Panc1 (cell line): ENCODE data around the gene FGD4. TPM values are rescaled to one million over a fixed set of nuclear protein-coding genes. Genes with fewer than 3 reads are reported as not detected.
A peak's percentile ranks its signal among the peaks of the same experiment; 100 is the strongest.

ENCODE experiments used
- ATAC-seq: fragments of 200-7000 bp; cut with Tn5 transposase; 2 replicates; pipeline ENCODE4 v1.9.1; 2020; ENCODE audit warnings: mild to moderate bottlenecking, moderate library complexity
- BruUV-seq: library from RNA; stranded (reverse); fragments of 400-500 nt; replicated peaks from 2 replicates; lab custom pipeline; 2021; lab: Mats Ljungman, UMichigan
- CTCF ChIA-PET: fragments of 300-600 bp; sonication (Branson Sonifier 250); formaldehyde crosslinking; loops from one replicate; lab custom pipeline; 2022; ENCODE audit warnings: antibody characterized with exemption; lab: Charles Lee
- POLR2A ChIA-PET: fragments of 300-600 bp; sonication (Branson Sonifier 250); formaldehyde crosslinking; loops from one replicate; lab custom pipeline; 2022; ENCODE audit warnings: antibody characterized with exemption; lab: Charles Lee
- DNase-seq: peaks from one replicate; pipeline ENCODE4 v3.0.0-alpha.2; 2010; ENCODE audit warnings: low read depth, low spot score
- H3K27ac ChIP-seq: 2 replicates; pipeline ENCODE4 v1.5.1; 2011; ENCODE audit warnings: mild to moderate bottlenecking, low read length, inconsistent platforms
- H3K27me3 ChIP-seq: fragments of 200-500 bp; sonication (Bioruptor generic); 2 replicates; pipeline ENCODE4 v1.6.0; 2014; ENCODE audit warnings: low read length, inconsistent platforms; ENCODE audit not compliant: control insufficient read depth, insufficient read depth
- H3K36me3 ChIP-seq: fragments of 200-500 bp; sonication (Bioruptor generic); 2 replicates; pipeline ENCODE4 v1.5.1; 2014; ENCODE audit warnings: inconsistent platforms, mild to moderate bottlenecking, low read length, moderate library complexity; ENCODE audit not compliant: control insufficient read depth, insufficient read depth
- H3K4me1 ChIP-seq: 2 replicates; pipeline ENCODE4 v1.5.1; 2011; ENCODE audit warnings: inconsistent platforms, mild to moderate bottlenecking, low read length, moderate library complexity; ENCODE audit not compliant: control insufficient read depth, insufficient read depth
- H3K4me3 ChIP-seq, 2 experiments: 2 replicates each; pipeline ENCODE4 v1.5.1; 2011 to 2012; ENCODE audit warnings: low read depth in 2 of 2, low read length in 2 of 2, mild to moderate bottlenecking in 2 of 2, inconsistent platforms in 1 of 2, moderate library complexity in 1 of 2
- H3K9me3 ChIP-seq: fragments of 200-500 bp; sonication (Bioruptor generic); 2 replicates; pipeline ENCODE4 v1.5.1; 2014; ENCODE audit warnings: low read depth, mild to moderate bottlenecking, inconsistent platforms, low read length, moderate library complexity; ENCODE audit not compliant: control insufficient read depth, insufficient read depth
- POLR2AphosphoS5 ChIP-seq: IDR thresholded peaks from 2 replicates; pipeline ENCODE4 v1.6.1; 2012; ENCODE audit warnings: mild to moderate bottlenecking, low read depth, low read length, moderate library complexity
- SIN3A ChIP-seq: IDR thresholded peaks from 2 replicates; pipeline ENCODE4 v1.6.1; 2012; ENCODE audit warnings: low read depth, mild to moderate bottlenecking, low read length, moderate library complexity, borderline replicate concordance; ENCODE audit not compliant: insufficient read depth
- TCF7L2 ChIP-seq: IDR thresholded peaks from 2 replicates; pipeline ENCODE4 v1.6.1; 2011; ENCODE audit warnings: mild to moderate bottlenecking, low read depth, low read length, inconsistent platforms
- in situ Hi-C: cut with HindIII; loops from 2 replicates; pipeline ENCODE4 v1.10.0; 2016; ENCODE audit warnings: low sequenced_read_pairs, low pct_unique_long_range_greater_than_20kb
- intact Hi-C: fragments of 100-400 bp; cut with micrococcal nuclease; formaldehyde crosslinking; loops from one replicate; pipeline ENCODE4 v1.10.0; 2022; ENCODE audit not compliant: unreplicated experiment
- total RNA-seq: library from RNA; stranded (reverse); gene quantifications from one replicate; pipeline ENCODE4 v1.2.1, GENCODE V29; 2021; ENCODE audit not compliant: unreplicated experiment
- TF ChIP-seq, protein P1 (sequence below), 2 experiments: IDR thresholded peaks; 2 replicates each; pipeline ENCODE4 v1.6.1; 2011 to 2012; ENCODE audit warnings: low read depth in 2 of 2, control low read depth in 1 of 2, low read length in 1 of 2, mild to moderate bottlenecking in 1 of 2, moderate library complexity in 1 of 2; ENCODE audit not compliant: insufficient read depth in 1 of 2
- TF ChIP-seq, protein P2 (sequence below): fragments of 450-650 bp; IDR thresholded peaks from 2 replicates; pipeline ENCODE4 v1.5.1; 2017; ENCODE audit warnings: mild to moderate bottlenecking

The FGD4 gene
- total RNA-seq, 1 experiment from 2014 or later: 5.0 TPM

DNA sequence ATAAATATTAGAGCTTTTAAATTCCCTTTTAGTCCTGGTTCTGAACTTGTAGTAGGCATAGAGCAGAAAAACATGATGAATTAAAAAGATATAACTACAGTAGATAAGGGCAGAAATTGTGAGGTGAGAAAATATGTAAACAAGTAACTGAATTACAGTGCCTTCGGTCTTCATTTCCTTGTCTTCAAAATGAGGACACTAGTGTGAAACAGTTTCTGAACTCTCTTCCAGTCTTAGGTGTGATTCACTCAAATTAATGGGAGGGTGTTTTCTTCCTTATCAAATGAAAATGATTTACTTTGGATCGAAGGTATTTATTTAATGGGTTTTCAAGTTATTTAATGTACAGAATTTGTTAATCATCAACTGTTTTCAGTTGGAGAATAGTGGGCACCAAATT, 1.5 kb downstream of the FGD4 start:
- Histone ChIP-seq H3K4me3 (peak overlapping the region in 1 of 2 experiments; percentile 69; a peak in 2 of 4 replicates), H3K27ac (peak overlapping the region; percentile 72; the same call in 1 of the 2 replicates), H3K36me3 (no peaks in the 10 kb centered on the region; the same call in 1 of the 2 replicates), H3K4me1 (peaks cover 7% of the 10 kb centered on the region), H3K9me3 (no peaks in the 10 kb centered on the region), H3K27me3 (0 out of 2 replicates have a peak, but pooled peaks cover 4% of the 10 kb centered on the region)
- DNase-seq (no peak), ATAC-seq (no peak)
- no TSS peak for BruUV-seq
- ChIA-PET CTCF (interaction anchor here (0.6 to 1.3 kb wide), 3 partner anchors 15 to 78 kb away, joined by 3 to 5 read pairs (median 3); no protein-coding TSS in a partner anchor), POLR2A (interaction anchor here (0.6 to 0.8 kb wide), 2 partner anchors 11 to 151 kb away, joined by 3 to 8 read pairs; no protein-coding TSS in a partner anchor)
- intact Hi-C loops: no loop called here
- in situ Hi-C loops: no loop called here
- TF ChIP-seq, protein P1, sequence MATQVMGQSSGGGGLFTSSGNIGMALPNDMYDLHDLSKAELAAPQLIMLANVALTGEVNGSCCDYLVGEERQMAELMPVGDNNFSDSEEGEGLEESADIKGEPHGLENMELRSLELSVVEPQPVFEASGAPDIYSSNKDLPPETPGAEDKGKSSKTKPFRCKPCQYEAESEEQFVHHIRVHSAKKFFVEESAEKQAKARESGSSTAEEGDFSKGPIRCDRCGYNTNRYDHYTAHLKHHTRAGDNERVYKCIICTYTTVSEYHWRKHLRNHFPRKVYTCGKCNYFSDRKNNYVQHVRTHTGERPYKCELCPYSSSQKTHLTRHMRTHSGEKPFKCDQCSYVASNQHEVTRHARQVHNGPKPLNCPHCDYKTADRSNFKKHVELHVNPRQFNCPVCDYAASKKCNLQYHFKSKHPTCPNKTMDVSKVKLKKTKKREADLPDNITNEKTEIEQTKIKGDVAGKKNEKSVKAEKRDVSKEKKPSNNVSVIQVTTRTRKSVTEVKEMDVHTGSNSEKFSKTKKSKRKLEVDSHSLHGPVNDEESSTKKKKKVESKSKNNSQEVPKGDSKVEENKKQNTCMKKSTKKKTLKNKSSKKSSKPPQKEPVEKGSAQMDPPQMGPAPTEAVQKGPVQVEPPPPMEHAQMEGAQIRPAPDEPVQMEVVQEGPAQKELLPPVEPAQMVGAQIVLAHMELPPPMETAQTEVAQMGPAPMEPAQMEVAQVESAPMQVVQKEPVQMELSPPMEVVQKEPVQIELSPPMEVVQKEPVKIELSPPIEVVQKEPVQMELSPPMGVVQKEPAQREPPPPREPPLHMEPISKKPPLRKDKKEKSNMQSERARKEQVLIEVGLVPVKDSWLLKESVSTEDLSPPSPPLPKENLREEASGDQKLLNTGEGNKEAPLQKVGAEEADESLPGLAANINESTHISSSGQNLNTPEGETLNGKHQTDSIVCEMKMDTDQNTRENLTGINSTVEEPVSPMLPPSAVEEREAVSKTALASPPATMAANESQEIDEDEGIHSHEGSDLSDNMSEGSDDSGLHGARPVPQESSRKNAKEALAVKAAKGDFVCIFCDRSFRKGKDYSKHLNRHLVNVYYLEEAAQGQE (IDR thresholded peaks at IDR 0.05; ENCODE audit: insufficient read depth in 1 of 2, low read depth in 2 of 2, low read length in 1 of 2): no peak
- TF ChIP-seq SIN3A (no peak), TCF7L2 (no peak), POLR2AphosphoS5 (no peak)
- TF ChIP-seq, protein P2, sequence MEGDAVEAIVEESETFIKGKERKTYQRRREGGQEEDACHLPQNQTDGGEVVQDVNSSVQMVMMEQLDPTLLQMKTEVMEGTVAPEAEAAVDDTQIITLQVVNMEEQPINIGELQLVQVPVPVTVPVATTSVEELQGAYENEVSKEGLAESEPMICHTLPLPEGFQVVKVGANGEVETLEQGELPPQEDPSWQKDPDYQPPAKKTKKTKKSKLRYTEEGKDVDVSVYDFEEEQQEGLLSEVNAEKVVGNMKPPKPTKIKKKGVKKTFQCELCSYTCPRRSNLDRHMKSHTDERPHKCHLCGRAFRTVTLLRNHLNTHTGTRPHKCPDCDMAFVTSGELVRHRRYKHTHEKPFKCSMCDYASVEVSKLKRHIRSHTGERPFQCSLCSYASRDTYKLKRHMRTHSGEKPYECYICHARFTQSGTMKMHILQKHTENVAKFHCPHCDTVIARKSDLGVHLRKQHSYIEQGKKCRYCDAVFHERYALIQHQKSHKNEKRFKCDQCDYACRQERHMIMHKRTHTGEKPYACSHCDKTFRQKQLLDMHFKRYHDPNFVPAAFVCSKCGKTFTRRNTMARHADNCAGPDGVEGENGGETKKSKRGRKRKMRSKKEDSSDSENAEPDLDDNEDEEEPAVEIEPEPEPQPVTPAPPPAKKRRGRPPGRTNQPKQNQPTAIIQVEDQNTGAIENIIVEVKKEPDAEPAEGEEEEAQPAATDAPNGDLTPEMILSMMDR: no peak

DNA sequence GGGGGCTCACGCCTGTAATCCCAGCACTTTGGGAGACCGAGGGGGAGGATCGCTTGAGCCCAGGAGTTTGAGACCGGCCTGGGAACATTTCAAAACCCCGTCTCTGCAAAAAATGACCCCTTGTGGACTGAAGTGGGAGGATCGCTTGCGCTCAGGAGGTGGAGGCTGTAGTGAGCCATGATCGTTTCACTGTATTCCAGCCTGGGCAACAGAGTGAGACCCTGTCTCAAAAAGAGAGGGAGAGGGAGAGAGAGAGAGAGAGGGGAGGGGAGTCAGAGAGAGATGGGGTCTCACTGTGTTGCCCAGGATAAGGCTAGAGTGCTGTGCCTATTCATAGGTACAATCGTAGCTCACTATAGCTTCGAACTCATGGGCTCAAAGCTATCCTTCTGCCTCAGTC, 2.8 kb downstream of the FGD4 start:
- TF ChIP-seq TCF7L2 (no peak), SIN3A (no peak), POLR2AphosphoS5 (no peak)
- TF ChIP-seq, protein P2: no peak
- TF ChIP-seq, protein P1 (IDR thresholded peaks at IDR 0.05; ENCODE audit: insufficient read depth in 1 of 2, low read depth in 2 of 2, low read length in 1 of 2): no peak
- H3K36me3 ChIP-seq: no peaks in the 10 kb centered on the region; the same call in 1 of the 2 replicates
- intact Hi-C loops (no loop called here), in situ Hi-C loops (no loop called here)
- POLR2A ChIA-PET: interaction anchor here (0.6 kb wide), 1 partner anchor 8 kb away, joined by 3 read pairs; no protein-coding TSS in a partner anchor
- no TSS peak for BruUV-seq
- no peak overlapping the region for H3K27ac ChIP-seq
- H3K27me3 ChIP-seq: 0 out of 2 replicates have a peak, but pooled peaks cover 4% of the 10 kb centered on the region
- H3K9me3 ChIP-seq: no peaks in the 10 kb centered on the region
- peaks cover 7% of the 10 kb centered on the region for H3K4me1 ChIP-seq
- DNase-seq: no peak
- ATAC-seq: no peak
- CTCF ChIA-PET: interaction anchor here (0.7 to 1.1 kb wide), 2 partner anchors 13 to 244 kb away, joined by 5 to 20 read pairs; no protein-coding TSS in a partner anchor
- H3K4me3 ChIP-seq: no peak overlapping the region
